NB4 (cell line): ENCODE measurements around the gene TPBGL.

Source experiments
- CTCF ChIP-seq: IDR thresholded peaks from one replicate; pipeline ENCODE4 v1.5.1; 2012; ENCODE audit warnings: low read depth, low read length
- MAX ChIP-seq: IDR thresholded peaks from 2 replicates; pipeline ENCODE4 v1.6.1; 2011; ENCODE audit warnings: low read depth, low read length
- MYC ChIP-seq: IDR thresholded peaks from 2 replicates; pipeline ENCODE4 v1.6.1; 2011; ENCODE audit warnings: low read depth, low read length
- POLR2A ChIP-seq: IDR thresholded peaks from 2 replicates; pipeline ENCODE4 v1.6.1; 2011; ENCODE audit warnings: mild to moderate bottlenecking; ENCODE audit not compliant: insufficient read length; ENCODE audit errors: extremely low read depth

GRCh38 chr11:75262961-75263852 is 22.6 kb downstream of the TPBGL start:
- TF ChIP-seq POLR2A (no peak), CTCF (no peak), MAX (no peak), MYC (no peak)
